CD4-positive, alpha-beta T cell treated with Interleukin-1 beta for 1 hour (primary cell): ENCODE results near the gene CSHL1.
"Not testable (repeated sequence)": the region's sequence is repeated elsewhere in the genome, so short reads cannot be mapped to it uniquely, and the experiment has no call there.

ENCODE experiments used
- DNase-seq, 2 donors: peaks; one replicate each; pipeline ENCODE4 v3.0.0-alpha.2; 2020 to 2022

The CSHL1 gene

DNA sequence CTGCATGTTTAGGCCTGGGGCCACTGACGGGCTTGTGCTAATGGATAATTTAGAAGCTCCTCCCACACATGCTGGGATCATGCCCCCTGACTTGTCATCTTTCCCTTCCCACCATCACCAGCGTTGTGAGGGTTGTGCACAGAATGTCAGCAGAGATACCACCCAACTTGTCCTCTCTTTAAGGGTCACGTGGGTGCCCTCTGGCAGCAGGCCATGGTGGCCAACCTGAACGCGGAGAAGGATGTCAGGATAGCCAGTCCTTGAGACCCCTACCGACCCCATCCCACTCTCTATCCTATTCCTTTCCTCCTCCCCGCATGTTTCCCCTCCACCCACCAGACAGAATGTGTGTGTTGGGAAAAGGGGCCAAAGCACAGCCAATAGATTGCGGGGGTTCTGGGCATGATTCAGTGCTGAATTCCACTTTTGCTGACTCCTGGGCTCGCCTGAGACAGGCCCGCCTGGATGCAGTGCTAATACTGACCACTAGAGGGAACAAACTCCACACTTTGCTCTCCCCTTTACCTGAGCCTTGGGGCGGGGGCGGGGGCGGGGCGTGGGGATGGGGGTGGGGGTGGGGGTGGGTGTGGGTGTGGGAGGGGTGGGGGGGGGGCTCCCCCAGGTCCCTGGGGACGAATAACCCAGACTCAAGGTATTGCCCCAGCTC, 29.0 kb downstream of the CSHL1 start, which contains the start of gene GH2:
GH2 (minus strand) TSS at position 10 of the 667 bp plus-strand sequence. CDS start 143 bp downstream, outside the sequence.
- peak; percentile 55 to 68 for DNase-seq

- not testable (repeated sequence) for DNase-seq
Measured at GRCh38 chr17:63881337-63881736, 29.7 kb downstream of the CSHL1 start.

GRCh38 chr17:63880706-63881105, 30.4 kb downstream of the CSHL1 start:
- DNase-seq, result no peak

DNA sequence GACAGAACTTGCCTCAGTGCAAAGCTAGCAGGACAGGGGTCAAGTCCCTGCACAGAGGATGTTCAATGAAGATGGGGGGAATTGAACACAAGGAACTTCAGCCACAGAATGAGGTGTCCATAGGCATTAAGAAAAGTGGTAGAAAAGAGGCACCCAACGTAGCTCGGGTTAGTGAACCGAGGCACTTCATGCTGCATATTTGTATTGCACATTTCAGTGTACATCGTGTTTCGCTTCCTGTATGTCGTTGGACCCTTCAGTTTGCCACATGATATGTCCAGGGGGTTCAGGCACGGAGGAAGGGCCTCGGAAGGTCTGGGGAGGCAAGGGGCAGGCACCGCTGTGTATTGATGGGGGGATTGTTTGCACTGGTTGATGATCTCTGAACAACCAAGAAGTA, 32.6 kb downstream of the CSHL1 start:
- not testable (repeated sequence) for DNase-seq

DNA sequence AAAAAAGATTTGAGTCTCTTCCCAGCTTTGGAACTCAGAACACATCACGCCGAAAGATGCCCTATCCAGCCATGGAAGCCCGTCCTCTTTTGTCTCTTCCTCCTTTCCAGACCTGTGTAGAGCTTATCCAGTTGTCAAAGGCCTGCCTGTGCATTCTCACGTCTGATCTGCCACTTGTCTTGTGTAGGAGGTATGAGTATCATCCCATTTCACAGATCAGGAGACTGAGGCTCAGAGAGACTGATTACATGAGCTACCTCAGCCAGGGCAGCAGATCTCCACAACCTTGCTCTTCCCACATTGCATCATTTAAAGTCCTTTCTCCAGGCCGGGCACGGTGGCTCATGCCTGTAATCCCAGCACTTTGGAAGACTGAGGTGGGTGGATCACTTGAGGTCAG, 36.4 kb downstream of the CSHL1 start:
- not testable (repeated sequence) for DNase-seq

DNA sequence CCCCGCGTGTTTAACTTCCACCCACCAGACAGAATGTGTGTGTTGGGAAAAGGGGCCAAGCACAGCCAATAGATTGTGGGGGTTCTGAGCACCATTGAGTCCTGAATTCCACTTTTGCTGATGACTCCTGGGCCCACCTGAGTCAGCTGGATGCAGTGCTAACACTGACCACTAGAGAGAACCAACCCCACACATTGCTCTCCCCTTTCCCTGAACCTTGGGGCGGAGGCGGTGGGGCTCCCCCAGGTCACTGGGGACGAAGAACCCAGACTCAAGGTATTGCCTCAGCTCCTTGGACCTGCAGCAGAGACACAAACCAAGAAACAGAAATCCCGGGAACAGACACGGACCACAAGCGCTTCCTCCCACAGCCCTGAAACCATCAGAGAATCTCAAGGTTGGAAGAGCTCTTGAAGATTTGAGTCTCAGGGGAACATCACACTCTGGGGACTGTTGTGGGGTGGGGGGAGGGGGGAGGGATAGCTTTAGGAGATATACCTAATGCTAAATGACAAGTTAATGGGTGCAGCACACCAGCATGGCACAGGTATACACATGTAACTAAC, 36.9 kb downstream of the CSHL1 start:
- not testable (repeated sequence) for DNase-seq

DNA sequence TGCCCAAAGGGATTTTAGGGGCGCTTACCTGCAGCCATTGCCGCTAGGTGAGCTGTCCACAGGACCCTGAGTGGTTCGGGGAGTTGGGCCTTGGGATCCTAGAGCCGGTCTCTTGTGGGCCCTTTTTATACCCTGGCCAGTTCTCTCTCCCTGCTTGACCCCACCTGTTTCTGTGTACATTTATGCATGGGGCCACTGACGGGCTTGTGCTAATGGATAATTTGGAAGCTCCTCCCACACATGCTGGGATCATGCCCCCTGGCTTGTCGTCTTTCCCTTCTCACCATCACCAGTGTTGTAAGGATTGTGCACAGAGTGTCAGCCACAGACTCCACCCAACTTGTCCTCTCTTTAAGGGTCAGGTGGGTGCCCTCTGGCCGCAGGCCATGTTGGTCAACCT, 37.5 kb downstream of the CSHL1 start, which contains the start of gene CSH2:
CSH2 (minus strand) TSS at position 101 of the 400 bp plus-strand sequence; CDS start at position 38, 63 bp downstream.
- DNase-seq, result not testable (repeated sequence)

GRCh38 chr17:63871646-63872365, 39.3 kb downstream of the CSHL1 start:
- DNase-seq, result not testable (repeated sequence)

DNA sequence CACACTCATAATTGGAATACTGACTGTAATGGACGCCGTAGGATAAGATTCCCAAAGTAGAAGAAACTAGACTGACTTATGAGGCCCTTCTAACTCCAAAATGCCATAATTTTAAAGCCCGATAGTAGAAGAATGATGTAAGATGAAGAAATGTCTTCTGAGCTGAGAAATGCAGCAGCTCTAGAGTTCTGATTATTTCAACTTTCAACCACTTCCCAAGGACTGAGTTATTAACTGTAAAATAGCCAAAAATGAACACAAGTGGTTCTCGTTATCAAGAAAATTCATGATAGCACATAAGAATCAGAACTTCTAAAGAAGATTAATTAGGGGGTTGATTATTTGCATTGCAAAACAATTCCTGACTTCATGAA, 40.8 kb downstream of the CSHL1 start:
- not testable (repeated sequence) for DNase-seq

DNA sequence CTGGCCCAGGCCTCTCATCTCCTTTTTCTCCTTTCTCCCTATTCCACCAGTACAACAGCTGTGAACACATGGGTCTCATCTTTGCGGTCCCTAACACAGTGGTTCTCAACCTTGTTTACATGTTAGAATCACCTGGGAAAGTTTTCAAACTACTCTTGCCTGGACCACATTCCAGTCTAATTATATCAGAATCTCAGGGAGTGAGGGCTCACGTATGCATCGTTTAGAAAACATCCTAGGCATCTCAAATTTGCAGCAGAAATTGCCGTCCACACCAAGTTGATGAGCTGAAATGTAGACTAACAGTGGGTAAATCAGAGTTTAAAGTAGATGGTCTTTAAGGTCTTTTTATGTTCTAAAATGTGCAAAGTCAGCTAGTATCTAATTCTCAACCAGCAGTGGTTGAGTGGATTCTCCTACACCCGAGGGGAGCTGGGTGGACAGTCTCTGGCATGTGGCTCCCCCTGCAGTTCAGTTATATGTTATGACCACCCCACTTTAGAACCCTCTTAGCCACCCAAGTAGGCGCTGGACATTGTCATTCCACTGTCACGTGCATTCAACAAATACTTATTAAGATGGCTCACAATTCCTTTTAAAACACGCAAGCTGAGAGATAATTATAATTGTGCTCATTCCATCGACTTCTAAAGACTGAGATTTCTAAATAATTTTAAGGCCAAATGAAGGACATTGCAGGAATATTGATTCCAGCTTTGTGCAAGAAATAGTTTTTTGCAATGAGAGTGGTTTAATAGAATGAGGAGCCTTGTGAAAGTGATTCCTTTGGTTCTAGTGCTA, 41.4 kb downstream of the CSHL1 start:
- DNase-seq, result not testable (repeated sequence)

GRCh38 chr17:63866625-63867024, 44.4 kb downstream of the CSHL1 start:
- not testable (repeated sequence) for DNase-seq
